Astrocyte (in vitro differentiated cells and primary cell): Measurements from ENCODE around the gene CYP1B1. TPM values are rescaled to one million over a fixed set of nuclear protein-coding genes. Genes with fewer than 3 reads are reported as not detected.
"Not testable (repeated sequence)": the region's sequence is repeated elsewhere in the genome, so short reads cannot be mapped to it uniquely, and the experiment has no call there.

Experiments used
- DNase-seq: peaks from one replicate; pipeline ENCODE4 v3.0.0-alpha.2; 2010; ENCODE audit warnings: low read depth
- FAIRE-seq: peaks from 2 replicates; lab custom pipeline; 2011; peaks lifted over from hg19 to GRCh38; lab: Jason Lieb, UNC
- H2AFZ ChIP-seq: 2 replicates; pipeline ENCODE4 v1.6.0; 2012; ENCODE audit warnings: low read depth, low read length, inconsistent platforms
- H3K27ac ChIP-seq: 2 replicates; pipeline ENCODE4 v1.5.1; 2011; ENCODE audit warnings: low read depth, low read length, inconsistent platforms
- H3K27me3 ChIP-seq: 2 replicates; pipeline ENCODE4 v1.6.0; 2011; ENCODE audit warnings: low read length, inconsistent platforms; ENCODE audit not compliant: insufficient read depth
- H3K36me3 ChIP-seq: 2 replicates; pipeline ENCODE4 v1.5.1; 2011; ENCODE audit warnings: low read length, inconsistent platforms; ENCODE audit not compliant: insufficient read depth
- H3K4me1 ChIP-seq: 2 replicates; pipeline ENCODE4 v1.5.1; 2011; ENCODE audit warnings: low read length, inconsistent platforms; ENCODE audit not compliant: insufficient read depth
- H3K4me2 ChIP-seq: 2 replicates; pipeline ENCODE4 v1.6.0; 2012; ENCODE audit warnings: low read length, inconsistent platforms
- H3K4me3 ChIP-seq: 2 replicates; pipeline ENCODE4 v1.5.1; 2011; ENCODE audit warnings: low read depth, mild to moderate bottlenecking, low read length, inconsistent platforms; ENCODE audit not compliant: insufficient read depth
- H3K79me2 ChIP-seq: 2 replicates; pipeline ENCODE4 v1.6.0; 2012; ENCODE audit warnings: mild to moderate bottlenecking, low read length, inconsistent platforms; ENCODE audit not compliant: insufficient read depth
- H3K9ac ChIP-seq: 2 replicates; pipeline ENCODE4 v1.6.0; 2012; ENCODE audit warnings: mild to moderate bottlenecking, low read length, inconsistent platforms
- H3K9me3 ChIP-seq: 2 replicates; pipeline ENCODE4 v1.5.1; 2012; ENCODE audit warnings: low read depth, mild to moderate bottlenecking, low read length, inconsistent platforms; ENCODE audit not compliant: insufficient read depth
- H4K20me1 ChIP-seq: 2 replicates; pipeline ENCODE4 v1.6.0; 2012; ENCODE audit warnings: low read length, inconsistent platforms; ENCODE audit not compliant: insufficient read depth
- H3K27ac Mint-ChIP-seq: one replicate; pipeline ENCODE4 v1.8.0; 2021; ENCODE audit warnings: mild to moderate bottlenecking, mixed read lengths; ENCODE audit not compliant: unreplicated experiment
- H3K27me3 Mint-ChIP-seq: one replicate; pipeline ENCODE4 v1.8.0; 2021; ENCODE audit warnings: low read depth, mixed read lengths; ENCODE audit not compliant: unreplicated experiment
- H3K36me3 Mint-ChIP-seq: one replicate; pipeline ENCODE4 v1.8.0; 2021; ENCODE audit warnings: low read depth, mixed read lengths; ENCODE audit not compliant: unreplicated experiment
- H3K4me1 Mint-ChIP-seq: one replicate; pipeline ENCODE4 v1.8.0; 2021; ENCODE audit warnings: low read depth, mixed read lengths; ENCODE audit not compliant: unreplicated experiment
- H3K4me3 Mint-ChIP-seq: one replicate; pipeline ENCODE4 v1.8.0; 2021; ENCODE audit warnings: mild to moderate bottlenecking, moderate library complexity, mixed read lengths; ENCODE audit not compliant: unreplicated experiment
- H3K9me3 Mint-ChIP-seq: one replicate; pipeline ENCODE4 v1.8.0; 2021; ENCODE audit warnings: mild to moderate bottlenecking, mixed read lengths; ENCODE audit not compliant: unreplicated experiment
- EZH2 ChIP-seq: IDR thresholded peaks from 2 replicates; pipeline ENCODE4 v1.6.1; 2012; ENCODE audit warnings: mild to moderate bottlenecking, low read length, inconsistent platforms; ENCODE audit not compliant: insufficient read depth
- total RNA-seq: library from RNA; stranded (reverse); gene quantifications from 2 replicates; pipeline ENCODE4 v1.2.1, GENCODE V29; 2021
- TF ChIP-seq, protein P1 (sequence below): IDR thresholded peaks from 2 replicates; pipeline ENCODE4 v1.5.1; 2011; ENCODE audit warnings: low read depth, mild to moderate bottlenecking, inconsistent platforms, low read length, moderate library complexity; ENCODE audit not compliant: insufficient read depth

The CYP1B1 gene
- total RNA-seq, 1 donor from 2014 or later, result 12.9 TPM

DNA sequence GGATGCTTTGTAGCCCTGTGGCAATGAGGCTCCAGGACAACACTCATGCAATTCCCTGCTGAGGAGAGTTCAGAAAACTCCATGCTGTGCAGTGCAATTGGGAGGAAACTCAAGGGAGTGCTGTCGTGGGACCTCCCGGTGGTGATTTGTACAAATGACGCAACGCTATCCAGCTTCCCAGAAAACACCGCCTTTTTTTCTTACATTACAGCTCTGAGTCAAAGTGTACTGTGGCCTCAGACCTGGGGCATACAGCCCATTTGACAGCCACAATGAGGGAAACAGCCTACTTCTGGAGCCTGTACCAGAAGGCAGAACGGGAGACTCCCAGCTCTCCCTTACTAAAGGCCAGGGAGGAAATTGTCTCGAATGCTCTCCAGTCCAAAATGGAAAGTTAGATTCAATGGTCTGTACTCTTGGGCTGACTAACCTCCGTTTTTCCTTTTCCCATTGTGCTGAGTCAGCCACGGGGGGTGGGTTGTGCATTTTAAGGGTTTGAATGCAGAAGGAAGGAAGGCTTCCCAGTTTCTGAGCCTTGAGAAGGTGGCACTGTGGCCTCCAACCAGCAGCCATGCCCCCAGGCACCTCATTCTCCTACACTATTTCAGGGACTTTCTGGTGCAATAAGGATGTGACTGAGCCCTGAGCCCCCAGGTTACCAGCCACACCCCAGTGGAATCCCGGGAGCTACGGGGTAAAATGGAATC lies 16.4 kb upstream of the CYP1B1 start:
- no peak for FAIRE-seq
- Histone ChIP-seq H3K9ac (peak overlapping the region; percentile 51), H3K4me1 (peaks cover 26% of the 10 kb centered on the region), H3K27me3 (no peaks in the 10 kb centered on the region), H3K36me3 (no peaks in the 10 kb centered on the region), H3K4me2 (peak overlapping the region; percentile 71), H4K20me1 (no peaks in the 10 kb centered on the region), H2AFZ (peak overlapping the region; percentile 72), H3K4me3 (no peak overlapping the region), H3K79me2 (no peaks in the 10 kb centered on the region), H3K27ac (peak overlapping the region; percentile 59), H3K9me3 (no peaks in the 10 kb centered on the region)
- Mint-ChIP-seq H3K4me1 (peaks cover 22% of the 10 kb centered on the region), H3K27ac (no peak overlapping the region), H3K4me3 (no peak overlapping the region), H3K27me3 (peaks cover 12% of the 10 kb centered on the region), H3K9me3 (peaks cover 2% of the 10 kb centered on the region), H3K36me3 (peaks cover 3% of the 10 kb centered on the region)
- TF ChIP-seq, protein P1, sequence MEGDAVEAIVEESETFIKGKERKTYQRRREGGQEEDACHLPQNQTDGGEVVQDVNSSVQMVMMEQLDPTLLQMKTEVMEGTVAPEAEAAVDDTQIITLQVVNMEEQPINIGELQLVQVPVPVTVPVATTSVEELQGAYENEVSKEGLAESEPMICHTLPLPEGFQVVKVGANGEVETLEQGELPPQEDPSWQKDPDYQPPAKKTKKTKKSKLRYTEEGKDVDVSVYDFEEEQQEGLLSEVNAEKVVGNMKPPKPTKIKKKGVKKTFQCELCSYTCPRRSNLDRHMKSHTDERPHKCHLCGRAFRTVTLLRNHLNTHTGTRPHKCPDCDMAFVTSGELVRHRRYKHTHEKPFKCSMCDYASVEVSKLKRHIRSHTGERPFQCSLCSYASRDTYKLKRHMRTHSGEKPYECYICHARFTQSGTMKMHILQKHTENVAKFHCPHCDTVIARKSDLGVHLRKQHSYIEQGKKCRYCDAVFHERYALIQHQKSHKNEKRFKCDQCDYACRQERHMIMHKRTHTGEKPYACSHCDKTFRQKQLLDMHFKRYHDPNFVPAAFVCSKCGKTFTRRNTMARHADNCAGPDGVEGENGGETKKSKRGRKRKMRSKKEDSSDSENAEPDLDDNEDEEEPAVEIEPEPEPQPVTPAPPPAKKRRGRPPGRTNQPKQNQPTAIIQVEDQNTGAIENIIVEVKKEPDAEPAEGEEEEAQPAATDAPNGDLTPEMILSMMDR, result no peak
- TF ChIP-seq EZH2, result no peak
- peak; percentile 68 for DNase-seq

DNA sequence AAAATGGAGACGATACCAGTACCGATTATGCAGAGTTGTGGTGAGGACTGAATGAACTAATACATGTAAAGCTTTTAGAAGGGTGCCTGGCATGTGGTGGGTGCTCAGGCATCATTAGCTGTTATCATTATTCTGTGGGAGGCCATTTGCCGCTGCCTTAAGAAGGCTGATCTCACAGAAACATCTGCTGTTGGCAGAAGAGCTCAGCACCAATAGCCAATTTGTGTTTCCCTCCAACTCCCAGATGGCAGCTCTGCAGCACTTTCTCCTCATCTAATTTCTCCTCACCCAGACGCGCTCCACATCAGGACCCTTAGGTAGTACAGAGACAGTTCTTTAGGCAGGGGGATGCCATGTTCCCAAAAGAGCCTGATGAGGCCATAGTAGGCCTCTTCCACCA lies 15.8 kb upstream of the CYP1B1 start:
- H3K4me3 ChIP-seq, result no peak overlapping the region
- peaks cover under 1% of the 10 kb centered on the region for H3K27me3 ChIP-seq
- Mint-ChIP-seq H3K4me3 (no peak overlapping the region), H3K9me3 (peaks cover 2% of the 10 kb centered on the region), H3K36me3 (peaks cover 3% of the 10 kb centered on the region), H3K27ac (no peak overlapping the region), H3K27me3 (peaks cover 16% of the 10 kb centered on the region), H3K4me1 (peaks cover 20% of the 10 kb centered on the region)
- peak overlapping the region; percentile 72 for H2AFZ ChIP-seq
- H3K27ac ChIP-seq, result peak overlapping the region; percentile 59
- no peak for DNase-seq
- no peaks in the 10 kb centered on the region for H3K9me3 ChIP-seq
- no peaks in the 10 kb centered on the region for H3K79me2 ChIP-seq
- no peaks in the 10 kb centered on the region for H3K36me3 ChIP-seq
- no peak overlapping the region for H3K9ac ChIP-seq
- peak overlapping the region; percentile 71 for H3K4me2 ChIP-seq
- TF ChIP-seq, protein P1, result no peak
- TF ChIP-seq EZH2, result no peak
- H4K20me1 ChIP-seq, result no peaks in the 10 kb centered on the region
- peaks cover 26% of the 10 kb centered on the region for H3K4me1 ChIP-seq
- no peak for FAIRE-seq

DNA sequence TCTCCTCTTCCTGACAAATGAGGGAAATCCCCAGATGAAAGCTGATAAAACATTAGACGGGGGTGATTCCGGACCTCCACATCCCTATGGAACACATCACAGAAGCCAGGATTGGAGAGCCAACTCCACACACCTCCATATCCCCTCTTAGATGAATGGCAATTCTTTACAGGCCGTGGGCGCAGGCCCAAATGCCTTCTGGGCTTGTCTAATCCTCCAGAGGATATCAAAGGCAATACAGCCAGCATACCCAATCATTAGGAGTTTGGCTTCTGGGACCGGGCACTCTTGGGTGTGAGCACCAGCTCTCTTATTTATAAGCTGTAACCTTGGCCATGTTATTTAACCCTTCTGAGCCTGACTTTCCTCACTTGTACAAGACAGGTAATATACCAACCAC lies 15.0 kb upstream of the CYP1B1 start:
- Histone ChIP-seq H3K9me3 (no peaks in the 10 kb centered on the region), H3K79me2 (no peaks in the 10 kb centered on the region), H3K27ac (no peak overlapping the region), H4K20me1 (no peaks in the 10 kb centered on the region), H3K4me1 (peaks cover 17% of the 10 kb centered on the region), H3K4me3 (no peak overlapping the region), H3K9ac (no peak overlapping the region), H3K36me3 (no peaks in the 10 kb centered on the region), H3K27me3 (peaks cover 3% of the 10 kb centered on the region), H2AFZ (no peak overlapping the region), H3K4me2 (no peak overlapping the region)
- FAIRE-seq (no peak), DNase-seq (no peak)
- no peak for TF ChIP-seq EZH2
- TF ChIP-seq, protein P1, result no peak
- no peak overlapping the region for H3K4me3 Mint-ChIP-seq
- peaks cover 2% of the 10 kb centered on the region for H3K9me3 Mint-ChIP-seq
- peaks cover 23% of the 10 kb centered on the region for H3K27me3 Mint-ChIP-seq
- H3K4me1 Mint-ChIP-seq, result peaks cover 16% of the 10 kb centered on the region
- no peak overlapping the region for H3K27ac Mint-ChIP-seq
- H3K36me3 Mint-ChIP-seq, result peaks cover 3% of the 10 kb centered on the region

DNA sequence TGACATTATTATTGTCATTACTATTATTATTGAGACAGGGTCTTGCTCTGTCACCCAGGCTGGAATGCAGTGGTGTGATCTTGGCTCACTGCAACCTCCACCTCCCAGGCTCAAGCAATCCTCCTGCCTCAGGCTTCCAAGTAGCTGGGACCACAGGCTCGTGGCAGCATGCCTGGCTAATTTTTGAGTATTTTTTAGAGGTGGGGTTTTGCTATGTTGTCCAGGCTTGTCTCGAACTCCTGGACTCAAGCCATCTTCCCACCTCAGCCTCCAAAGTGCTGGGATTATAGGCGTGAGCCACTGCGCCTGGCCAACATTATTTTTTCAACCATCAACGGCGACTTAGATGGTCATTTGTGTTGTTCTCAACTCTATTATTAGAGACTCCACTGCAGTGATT lies 14.3 kb upstream of the CYP1B1 start:
- H3K27me3 ChIP-seq, H3K36me3 Mint-ChIP-seq, H3K27ac Mint-ChIP-seq, H3K9me3 ChIP-seq, H3K4me3 ChIP-seq, H3K27ac ChIP-seq, DNase-seq, H3K79me2 ChIP-seq, H3K9me3 Mint-ChIP-seq, H3K4me3 Mint-ChIP-seq, H3K4me2 ChIP-seq, H3K36me3 ChIP-seq, FAIRE-seq, H2AFZ ChIP-seq, H3K9ac ChIP-seq, H4K20me1 ChIP-seq: not testable (repeated sequence)
- peaks cover 30% of the 10 kb centered on the region for H3K27me3 Mint-ChIP-seq
- H3K4me1 ChIP-seq, result peaks cover 11% of the 10 kb centered on the region
- H3K4me1 Mint-ChIP-seq, result peaks cover 16% of the 10 kb centered on the region
